Gastrocnemius medialis (tissue), 4 donors: ENCODE results near the gene CBX2.

Source experiments
- CTCF ChIP-seq, 5 experiments: fragments of 450-650 bp in 3 of 5; fragments of 200-600 bp in 2 of 5; sonication (generic) in 2 of 5; IDR thresholded peaks in 4 of 5; conservative IDR thresholded peaks in 1 of 5; 1 replicate in 4 of 5; 2 replicates in 1 of 5; pipeline ENCODE4 v1.5.1; 2016 to 2019; ENCODE audit warnings: antibody characterized with exemption in 5 of 5, mild to moderate bottlenecking in 3 of 5, moderate library complexity in 3 of 5
- POLR2A ChIP-seq, 2 donors: fragments of 450-650 bp; IDR thresholded peaks; one replicate each; pipeline ENCODE4 v1.6.1; 2017; ENCODE audit warnings: antibody characterized with exemption in 2 of 2, mild to moderate bottlenecking in 2 of 2, moderate library complexity in 2 of 2

GRCh38 chr17:79799538-79800324, 21.8 kb downstream of the CBX2 start:
- no peak for TF ChIP-seq CTCF (IDR thresholded peaks at IDR 0.05 in 4 of 5, conservative IDR thresholded peaks at IDR 0.05 in 1 of 5)
- TF ChIP-seq POLR2A (IDR thresholded peaks at IDR 0.05) = no peak
